CD14-positive monocyte (primary cell): ENCODE data around the gene AZGP1. TPM values are rescaled to one million over a fixed set of nuclear protein-coding genes. Genes with fewer than 3 reads are reported as not detected.
A peak's percentile ranks its signal among the peaks of the same experiment; 100 is the strongest.

Experiments used
- DNase-seq, 3 donors: peaks; one replicate each; pipeline ENCODE4 v3.0.0-alpha.2; 2011 to 2022
- H2AFZ ChIP-seq: 2 replicates; pipeline ENCODE4 v1.6.0; 2012; ENCODE audit warnings: mild to moderate bottlenecking, low read depth, low read length, inconsistent platforms; ENCODE audit not compliant: insufficient read depth, poor library complexity, severe bottlenecking
- H3K27ac ChIP-seq, 2 donors: 1 replicate in 1 of 2; 2 replicates in 1 of 2; pipeline ENCODE4 v1.5.1; 2012 to 2013; ENCODE audit warnings: low read length in 2 of 2, control low read depth in 1 of 2, inconsistent platforms in 1 of 2, low read depth in 1 of 2, mild to moderate bottlenecking in 1 of 2
- H3K27me3 ChIP-seq, 2 donors: one replicate each; pipeline versions ENCODE4 v1.6.0 to v1.6.1; 2011 to 2013; ENCODE audit warnings: low read length in 2 of 2; ENCODE audit not compliant: control insufficient read depth in 2 of 2, insufficient read depth in 2 of 2
- H3K36me3 ChIP-seq, 2 donors: replicated peaks in 1 of 2; 1 replicate in 1 of 2; 2 replicates in 1 of 2; pipeline versions ENCODE4 v1.5.1 to v1.6.1; 2012 to 2013; ENCODE audit warnings: low read length in 2 of 2, control low read depth in 1 of 2, inconsistent platforms in 1 of 2, mild to moderate bottlenecking in 1 of 2; ENCODE audit not compliant: insufficient read depth in 2 of 2, control insufficient read depth in 1 of 2
- H3K4me1 ChIP-seq, 2 donors: 1 replicate in 1 of 2; 2 replicates in 1 of 2; pipeline versions ENCODE4 v1.5.1 to v1.6.1; 2012 to 2013; ENCODE audit warnings: low read length in 2 of 2, control low read depth in 1 of 2, inconsistent platforms in 1 of 2, mild to moderate bottlenecking in 1 of 2, moderate library complexity in 1 of 2; ENCODE audit not compliant: insufficient read depth in 2 of 2, control insufficient read depth in 1 of 2
- H3K4me2 ChIP-seq: replicated peaks from 2 replicates; pipeline ENCODE3; 2012; ENCODE audit warnings: low read length, moderate library complexity, mild to moderate bottlenecking; ENCODE audit not compliant: poor library complexity, severe bottlenecking; ENCODE audit errors: extremely low read depth
- H3K4me3 ChIP-seq, 3 experiments: fragments of 200-600 bp in 1 of 3; sonication (generic) in 1 of 3; replicated peaks in 1 of 3; 1 replicate in 2 of 3; 2 replicates in 1 of 3; pipeline ENCODE4 v1.5.1; 2011 to 2013; ENCODE audit warnings: low read length in 3 of 3, mild to moderate bottlenecking in 3 of 3, control low read depth in 2 of 3, low read depth in 2 of 3, inconsistent platforms in 1 of 3, moderate library complexity in 1 of 3
- H3K79me2 ChIP-seq: 2 replicates; pipeline ENCODE4 v1.6.0; 2012; ENCODE audit warnings: mild to moderate bottlenecking, control low read depth, inconsistent platforms, low read length, moderate library complexity; ENCODE audit not compliant: insufficient read depth
- H3K9ac ChIP-seq: 2 replicates; pipeline ENCODE4 v1.6.0; 2017; ENCODE audit warnings: low read length, mild to moderate bottlenecking; ENCODE audit not compliant: insufficient read depth, poor library complexity, severe bottlenecking
- H3K9me3 ChIP-seq, 2 donors: replicated peaks in 1 of 2; 1 replicate in 1 of 2; 2 replicates in 1 of 2; pipeline versions ENCODE4 v1.5.1 to v1.6.1; 2012 to 2013; ENCODE audit warnings: low read length in 2 of 2, control low read depth in 1 of 2; ENCODE audit not compliant: control insufficient read depth in 1 of 2, insufficient read depth in 1 of 2
- H4K20me1 ChIP-seq: 2 replicates; pipeline ENCODE4 v1.6.0; 2012; ENCODE audit warnings: mild to moderate bottlenecking, low read length, control low read depth, moderate library complexity; ENCODE audit not compliant: insufficient read depth
- H3K27ac Mint-ChIP-seq, 7 donors: one replicate each; pipeline ENCODE4 v1.8.0; 2020; ENCODE audit warnings: mild to moderate bottlenecking in 7 of 7, mixed read lengths in 7 of 7, moderate library complexity in 6 of 7, inconsistent platforms in 2 of 7
- H3K27me3 Mint-ChIP-seq, 3 donors: one replicate each; pipeline ENCODE4 v1.8.0; 2021 to 2022; ENCODE audit warnings: low read depth in 3 of 3, mild to moderate bottlenecking in 3 of 3, mixed read lengths in 3 of 3, moderate library complexity in 3 of 3, inconsistent platforms in 1 of 3
- H3K36me3 Mint-ChIP-seq, 2 donors: one replicate each; pipeline ENCODE4 v1.8.0; 2020; ENCODE audit warnings: mixed read lengths in 2 of 2, inconsistent platforms in 1 of 2, mild to moderate bottlenecking in 1 of 2
- H3K4me1 Mint-ChIP-seq: one replicate; pipeline ENCODE4 v1.8.0; 2020; ENCODE audit warnings: mild to moderate bottlenecking, mixed read lengths
- H3K4me3 Mint-ChIP-seq, 2 donors: one replicate each; pipeline ENCODE4 v1.8.0; 2020; ENCODE audit warnings: mild to moderate bottlenecking in 2 of 2, mixed read lengths in 2 of 2, moderate library complexity in 1 of 2
- H3K9me3 Mint-ChIP-seq, 7 donors: one replicate each; pipeline ENCODE4 v1.8.0; 2020 to 2022; ENCODE audit warnings: mixed read lengths in 7 of 7, mild to moderate bottlenecking in 6 of 7, moderate library complexity in 6 of 7, inconsistent platforms in 2 of 7
- CTCF ChIP-seq: fragments of 200-600 bp; IDR thresholded peaks from one replicate; pipeline ENCODE4 v1.8.0; 2022; ENCODE audit warnings: antibody characterized with exemption, mild to moderate bottlenecking
- WGBS: methylation state at CpG from one replicate; pipeline ENCODE4 v1.1.5; 2013; ENCODE audit warnings: missing lambda C conversion rate; ENCODE audit not compliant: insufficient coverage; 5-methylcytosine and 5-hydroxymethylcytosine counted together
- intact Hi-C, 2 donors: fragments of 100-400 bp; cut with micrococcal nuclease; formaldehyde crosslinking; loops; one replicate each; pipeline versions ENCODE4 v1.15.0 to v1.15.1; 2023
- polyA plus RNA-seq, 3 donors: library from polyadenylated mRNA; depleted of rRNA in 1 of 3; unstranded in 2 of 3; stranded (reverse) in 1 of 3; fragments of 300-500 nt in 2 of 3; fragments of >200 nt in 1 of 3; fragmentation: Illumina TruSeq in 2 of 3; gene quantifications; 1 replicate in 2 of 3; 2 replicates in 1 of 3; pipeline ENCODE4 v1.2.3, GENCODE V29; 2012 to 2021

AZGP1 gene
- polyA plus RNA-seq, 3 donors: not detected

GRCh38 chr7:99969298-99969697 lies 6.5 kb downstream of the AZGP1 start:
- Histone ChIP-seq H2AFZ (no peak overlapping the region), H3K9ac (no peak overlapping the region), H3K27ac (no peak overlapping the region), H3K4me1 (no peaks in the 10 kb centered on the region), H3K27me3 (peaks cover 0 to 6% of the 10 kb centered on the region in 2 donors), H4K20me1 (no peaks in the 10 kb centered on the region), H3K79me2 (no peaks in the 10 kb centered on the region), H3K4me3 (no peak overlapping the region), H3K4me2 (no peak overlapping the region), H3K36me3 (no peaks in the 10 kb centered on the region), H3K9me3 (no peaks in the 10 kb centered on the region)
- intact Hi-C loops: no loop called here
- no peak overlapping the region for H3K4me3 Mint-ChIP-seq
- WGBS: 100% methylated on average over 1 of the region's 3 CpGs
- DNase-seq: no peak
- H3K27me3 Mint-ChIP-seq: peaks cover 8 to 32% (median 10%) of the 10 kb centered on the region in 3 donors
- H3K27ac Mint-ChIP-seq: no peak overlapping the region
- no peak for TF ChIP-seq CTCF
- H3K36me3 Mint-ChIP-seq: no peaks in the 10 kb centered on the region
- H3K4me1 Mint-ChIP-seq: no peaks in the 10 kb centered on the region
- H3K9me3 Mint-ChIP-seq: peaks cover 0 to 6% (median 0%) of the 10 kb centered on the region in 7 donors

GRCh38 chr7:99958564-99959227 lies 17.1 kb downstream of the AZGP1 start:
- intact Hi-C loops: no loop called here
- H3K27me3 Mint-ChIP-seq: peaks cover 6 to 38% (median 23%) of the 10 kb centered on the region in 3 donors
- H3K27ac ChIP-seq: no peak overlapping the region

More at GRCh38 chr7:99958564-99959227, 17.1 kb downstream of the AZGP1 start:
- H3K9ac ChIP-seq: no peak overlapping the region
- Mint-ChIP-seq H3K27ac (peak overlapping the region in 1 of 7 donors; percentile 41), H3K4me1 (peaks cover 17% of the 10 kb centered on the region), H3K4me3 (no peak overlapping the region), H3K9me3 (peaks cover 0 to 4% (median 0%) of the 10 kb centered on the region in 7 donors), H3K36me3 (peaks cover 0 to 2% of the 10 kb centered on the region in 2 donors)
- no peak for DNase-seq
- H3K9me3 ChIP-seq: no peaks in the 10 kb centered on the region
- H3K4me2 ChIP-seq: no peak overlapping the region
- H4K20me1 ChIP-seq: no peaks in the 10 kb centered on the region
- TF ChIP-seq CTCF: no peak
- peaks cover 9% of the 10 kb centered on the region in 2 donors for H3K4me1 ChIP-seq
- H3K27me3 ChIP-seq: peaks cover 30 to 40% of the 10 kb centered on the region in 2 donors
- no peak overlapping the region for H2AFZ ChIP-seq
- no peaks in the 10 kb centered on the region for H3K79me2 ChIP-seq
- no peaks in the 10 kb centered on the region for H3K36me3 ChIP-seq
- WGBS: 100% methylated on average over 1 of the region's 9 CpGs
- H3K4me3 ChIP-seq: no peak overlapping the region
